Stimulated activated CD4-positive, alpha-beta T cell treated with anti-CD3 and anti-CD28 coated beads, Interleukin-4, amount 100 ng/mL, for 1 hour (primary cell): Measurements from ENCODE around the gene SUPT7L.
A peak's percentile ranks its signal among the peaks of the same experiment; 100 is the strongest.
"Not testable (repeated sequence)": the region's sequence is repeated elsewhere in the genome, so short reads cannot be mapped to it uniquely, and the experiment has no call there.

Experiments used
- DNase-seq: peaks from one replicate; pipeline ENCODE4 v3.0.0-alpha.2; 2020

SUPT7L gene

DNA sequence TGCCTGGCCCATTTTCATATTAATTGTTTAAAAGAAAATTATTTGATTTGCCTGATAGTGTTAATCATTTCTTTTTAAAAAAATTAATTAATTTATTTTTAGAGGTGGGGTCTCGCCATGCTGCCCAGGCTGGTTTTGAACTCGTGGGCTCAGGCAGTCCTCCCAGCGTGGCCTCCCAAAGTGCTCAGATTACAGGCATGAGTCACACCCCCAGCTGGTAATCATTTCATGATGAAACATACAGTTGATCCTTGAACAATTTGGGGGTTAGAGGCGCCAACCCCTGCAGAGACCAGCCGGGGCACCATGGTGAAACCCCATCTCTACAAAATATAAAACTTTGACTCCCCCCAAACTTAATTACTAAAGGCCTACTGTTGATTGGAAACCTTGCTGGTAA lies 26.6 kb downstream of the SUPT7L start:
- DNase-seq = no peak

GRCh38 chr2:27634291-27634690 lies 29.1 kb downstream of the SUPT7L start:
- DNase-seq = no peak

DNA sequence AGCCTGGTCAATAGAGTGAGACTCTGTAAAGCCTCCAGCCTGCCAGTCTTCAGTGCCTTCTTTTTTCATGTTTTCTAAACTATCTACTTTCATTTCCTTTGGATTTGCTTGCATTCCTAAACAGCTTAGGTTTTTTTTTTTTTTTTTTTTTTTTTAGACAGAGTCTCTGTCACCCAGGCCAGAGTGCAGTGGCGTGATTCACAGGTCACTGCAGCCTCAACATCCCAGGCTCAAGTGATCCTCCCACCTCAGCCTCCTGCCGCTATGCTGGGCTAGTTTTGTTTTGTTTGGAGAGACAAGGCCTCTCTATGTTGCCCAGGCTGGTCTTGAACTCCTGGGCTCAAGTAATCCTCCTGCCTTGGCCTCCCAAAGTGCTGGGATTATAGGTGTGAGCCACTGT lies 33.2 kb downstream of the SUPT7L start:
- not testable (repeated sequence) for DNase-seq

GRCh38 chr2:27628767-27629709 lies 34.4 kb downstream of the SUPT7L start, which contains the start of the genes CCDC121 and GPN1:
Gene CCDC121, minus strand, starts transcription at chr2:27629012. Its CDS starts 1,213 bp downstream, at chr2:27627799.
Gene GPN1, plus strand, starts transcription at chr2:27629050. Its CDS starts 9 bp downstream, at chr2:27629059.
- DNase-seq = peak; percentile 93

- no peak for DNase-seq
Observed at GRCh38 chr2:27627963-27628766, 35.2 kb downstream of the SUPT7L start.

- not testable (repeated sequence) for DNase-seq
Observed at GRCh38 chr2:27626921-27627320, 36.5 kb downstream of the SUPT7L start.

GRCh38 chr2:27626323-27626722 lies 37.1 kb downstream of the SUPT7L start:
- DNase-seq = not testable (repeated sequence)

GRCh38 chr2:27624943-27625342 lies 38.5 kb downstream of the SUPT7L start:
- no peak for DNase-seq

DNA sequence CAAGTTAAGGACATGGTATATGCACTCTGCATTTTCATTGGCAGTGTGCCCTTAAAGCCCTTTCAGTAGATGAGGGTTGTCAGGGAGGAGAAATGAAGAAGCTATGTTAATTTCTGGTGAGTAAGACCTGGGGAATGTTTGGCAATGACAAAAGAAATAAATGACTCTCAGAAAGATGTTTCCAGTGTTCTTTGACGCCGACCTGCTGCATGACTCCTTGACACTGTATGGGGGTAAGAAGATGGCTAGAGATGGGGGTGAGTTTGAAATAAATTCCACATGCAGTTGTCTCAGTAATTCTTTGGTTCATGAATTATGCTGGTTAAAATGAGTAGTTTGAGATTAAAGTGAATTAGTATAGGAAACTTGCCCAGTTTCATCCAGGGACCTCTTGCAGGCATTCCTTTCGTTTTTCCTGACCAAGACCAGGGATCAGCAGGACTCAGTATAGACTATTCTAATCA lies 40.5 kb downstream of the SUPT7L start:
- DNase-seq = no peak

DNA sequence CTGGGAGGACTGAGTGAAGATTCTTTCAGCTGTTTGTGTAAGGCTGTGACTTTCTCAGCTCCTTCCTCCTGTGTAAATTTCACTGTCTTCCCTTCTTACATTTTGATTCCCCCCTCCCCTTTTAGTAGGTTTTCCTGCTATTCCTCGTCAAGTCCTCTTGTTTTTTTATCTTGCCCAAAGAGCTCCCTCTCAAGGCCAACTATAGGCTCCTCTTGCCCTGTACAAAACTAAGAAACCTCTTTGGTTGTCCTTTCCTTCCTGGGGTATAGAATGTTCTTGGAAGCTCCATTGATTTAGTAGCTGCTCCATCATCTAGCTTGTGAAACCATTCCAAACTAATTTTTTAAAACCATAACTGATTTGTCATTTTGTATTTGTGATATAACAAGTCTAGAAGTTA lies 41.9 kb downstream of the SUPT7L start:
- DNase-seq = no peak

DNA sequence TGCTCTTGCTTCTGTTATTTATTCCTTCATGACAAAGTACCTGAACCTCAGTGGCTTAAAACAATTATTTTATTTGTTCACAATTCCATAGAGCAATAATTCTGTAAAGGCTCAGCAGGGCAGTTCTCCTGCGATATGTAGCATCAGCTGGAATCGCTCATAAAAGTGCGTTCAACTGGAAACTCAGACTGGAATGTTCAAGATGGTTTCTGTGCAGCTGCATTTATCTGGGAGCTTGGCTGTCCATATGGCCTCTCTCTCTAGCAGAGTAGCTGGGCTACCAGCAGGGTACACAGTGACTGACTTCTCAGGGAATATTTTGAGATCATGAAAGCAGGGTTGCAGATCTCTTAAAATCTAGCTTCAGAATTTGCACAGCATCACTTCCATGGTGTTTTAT lies 48.1 kb downstream of the SUPT7L start:
- no peak for DNase-seq

- no peak for DNase-seq
Observed at GRCh38 chr2:27613985-27614384, 49.4 kb downstream of the SUPT7L start.

DNA sequence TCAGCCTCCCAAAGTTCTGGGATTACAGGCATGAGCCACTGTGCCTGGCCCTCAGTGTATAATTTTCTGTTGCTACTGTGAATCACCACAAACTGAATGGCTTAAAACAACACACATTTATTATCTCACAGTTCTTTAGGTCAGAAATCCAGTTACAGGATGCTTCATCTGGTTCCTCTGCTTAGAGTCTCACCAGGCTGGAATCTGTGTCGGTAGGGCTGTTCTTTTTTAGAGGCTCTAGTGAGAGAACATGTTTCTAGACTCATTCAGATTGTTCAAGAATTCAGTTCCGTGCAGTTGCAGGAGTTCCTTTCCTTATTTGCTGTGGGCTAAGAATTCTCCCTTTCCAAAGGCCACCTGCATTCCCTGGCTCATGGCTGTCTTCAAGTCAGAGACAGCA lies 56.8 kb downstream of the SUPT7L start:
- DNase-seq = no peak
